H1 (cell line): ENCODE data around the gene PTER. TPM values are rescaled to one million over a fixed set of nuclear protein-coding genes. Genes with fewer than 3 reads are reported as not detected.

Experiments used
- ATF2 ChIP-seq: IDR thresholded peaks from 2 replicates; pipeline ENCODE4 v1.6.1; 2012; ENCODE audit warnings: low read length, inconsistent platforms
- CBX5 ChIP-seq: fragments of 300-800, 300-1000 bp; sonication (generic); IDR thresholded peaks from 2 replicates; pipeline ENCODE4 v1.7.1; 2016; ENCODE audit warnings: antibody characterized with exemption, low read length, low read depth
- CHD7 ChIP-seq: fragments of 300-600 bp; sonication (generic); IDR thresholded peaks from 2 replicates; pipeline ENCODE4 v1.7.1; 2012; ENCODE audit warnings: low read length, moderate library complexity, mild to moderate bottlenecking, inconsistent platforms; ENCODE audit not compliant: insufficient replicate concordance
- PHF8 ChIP-seq: fragments of 200-600 bp; sonication (generic); conservative IDR thresholded peaks from 2 replicates; pipeline ENCODE4 v1.7.1; 2012; ENCODE audit warnings: low read depth, mild to moderate bottlenecking, inconsistent platforms, low read length, moderate library complexity
- SAP30 ChIP-seq: fragments of 300-600 bp; sonication (generic); IDR thresholded peaks from 2 replicates; pipeline ENCODE4 v1.7.1; 2012; ENCODE audit warnings: low read length, moderate library complexity, mild to moderate bottlenecking, inconsistent platforms; ENCODE audit not compliant: insufficient read depth, insufficient replicate concordance
- SP2 ChIP-seq: IDR thresholded peaks from 2 replicates; pipeline ENCODE4 v1.6.1; 2012; ENCODE audit warnings: mild to moderate bottlenecking, low read length, inconsistent platforms
- TAF7 ChIP-seq: optimal IDR thresholded peaks from 2 replicates; pipeline ENCODE3; 2011; ENCODE audit warnings: low read depth, mild to moderate bottlenecking, inconsistent platforms, low read length, moderate library complexity, borderline replicate concordance
- USF2 ChIP-seq: IDR thresholded peaks from 2 replicates; pipeline ENCODE4 v1.6.1; 2011; ENCODE audit warnings: low read length, improper control_type of control experiment
- polyA plus RNA-seq, 7 experiments: library from polyadenylated mRNA; depleted of rRNA in 3 of 7; stranded (reverse) in 5 of 7; unstranded in 2 of 7; fragments of >200 nt in 5 of 7; fragments of 200-250 nt in 2 of 7; gene quantifications; 1 replicate in 5 of 7; 2 replicates in 1 of 7; 4 replicates in 1 of 7; pipeline versions ENCODE4 v1.2.1 to v1.2.3, GENCODE V29; 2011 to 2013; ENCODE audit warnings: missing spikeins in 2 of 7, mixed read lengths in 2 of 7
- total RNA-seq: library from RNA; stranded (reverse); fragmentation: NEBNext Ultra II Directional; extraction: Animal tissue kit (Norgen Biotek cat#: 25700); gene quantifications from 2 replicates; pipeline ENCODE4 v1.2.1, GENCODE V29; 2021

Gene PTER
- total and polyA plus RNA-seq, 2 of the 8 experiments (the other 6 are each of a cell fraction or from before 2014, with no cell fraction given) = 4.4 to 7.8 TPM

- TF ChIP-seq CHD7 = no peak
- TF ChIP-seq SAP30 = no peak
- TF ChIP-seq ATF2 = no peak
- TF ChIP-seq CBX5 = no peak
- no peak for TF ChIP-seq TAF7
- TF ChIP-seq USF2 = no peak
- TF ChIP-seq SP2 = no peak
- no peak for TF ChIP-seq PHF8
These were observed 22.7 kb downstream of the PTER start (continued) for GRCh38 chr10:16459423-16459939.
